MM.1S (cell line): ENCODE data around the gene ARID3B.

Experiments used
- EZH2 ChIP-seq: fragments of 300-600 bp; sonication (generic); optimal IDR thresholded peaks from 2 replicates; pipeline ENCODE3; 2017; ENCODE audit warnings: low read depth, mild to moderate bottlenecking, antibody characterized with exemption, low read length, mixed read lengths
- TF ChIP-seq, protein P1 (sequence below): fragments of 300-600 bp; sonication (generic); IDR thresholded peaks from 2 replicates; pipeline ENCODE4 v1.5.1; 2016; ENCODE audit warnings: antibody characterized with exemption, low read length, mixed read lengths

DNA sequence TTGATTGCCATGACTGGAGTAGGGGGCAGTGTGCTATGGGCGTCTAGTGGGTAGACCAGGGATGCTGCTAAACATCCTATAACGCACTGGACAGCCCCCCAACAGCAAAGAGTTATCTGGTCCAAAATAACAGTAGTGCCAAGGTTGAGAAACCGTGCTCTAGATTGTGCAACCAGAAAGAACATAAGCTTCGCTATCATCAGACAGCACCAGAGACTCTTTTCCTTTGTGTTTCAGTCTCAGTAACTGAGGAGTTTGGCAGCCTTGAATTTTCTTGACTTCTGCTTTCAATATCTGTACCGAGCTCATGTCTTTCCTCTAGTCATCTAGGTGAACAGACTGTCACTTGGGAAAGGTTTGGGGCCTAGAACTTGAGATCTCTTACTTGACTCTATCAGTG is 8.8 kb downstream of the ARID3B start:
- TF ChIP-seq, protein P1, sequence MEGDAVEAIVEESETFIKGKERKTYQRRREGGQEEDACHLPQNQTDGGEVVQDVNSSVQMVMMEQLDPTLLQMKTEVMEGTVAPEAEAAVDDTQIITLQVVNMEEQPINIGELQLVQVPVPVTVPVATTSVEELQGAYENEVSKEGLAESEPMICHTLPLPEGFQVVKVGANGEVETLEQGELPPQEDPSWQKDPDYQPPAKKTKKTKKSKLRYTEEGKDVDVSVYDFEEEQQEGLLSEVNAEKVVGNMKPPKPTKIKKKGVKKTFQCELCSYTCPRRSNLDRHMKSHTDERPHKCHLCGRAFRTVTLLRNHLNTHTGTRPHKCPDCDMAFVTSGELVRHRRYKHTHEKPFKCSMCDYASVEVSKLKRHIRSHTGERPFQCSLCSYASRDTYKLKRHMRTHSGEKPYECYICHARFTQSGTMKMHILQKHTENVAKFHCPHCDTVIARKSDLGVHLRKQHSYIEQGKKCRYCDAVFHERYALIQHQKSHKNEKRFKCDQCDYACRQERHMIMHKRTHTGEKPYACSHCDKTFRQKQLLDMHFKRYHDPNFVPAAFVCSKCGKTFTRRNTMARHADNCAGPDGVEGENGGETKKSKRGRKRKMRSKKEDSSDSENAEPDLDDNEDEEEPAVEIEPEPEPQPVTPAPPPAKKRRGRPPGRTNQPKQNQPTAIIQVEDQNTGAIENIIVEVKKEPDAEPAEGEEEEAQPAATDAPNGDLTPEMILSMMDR, result no peak
- TF ChIP-seq EZH2, result no peak
